SW 1271 (cell line): ENCODE data around the gene SP6.

Source experiments
- DNase-seq, 2 experiments: peaks; one replicate each; lab custom pipeline; 2025; lab: John Stamatoyannopoulos, UW

Gene SP6

GRCh38 chr17:47810901-47811635 is 39.9 kb downstream of the SP6 start:
- no peak for DNase-seq

- peak; percentile 52 to 81 for DNase-seq
Measured at GRCh38 chr17:47810200-47810821, 40.7 kb downstream of the SP6 start.

DNA sequence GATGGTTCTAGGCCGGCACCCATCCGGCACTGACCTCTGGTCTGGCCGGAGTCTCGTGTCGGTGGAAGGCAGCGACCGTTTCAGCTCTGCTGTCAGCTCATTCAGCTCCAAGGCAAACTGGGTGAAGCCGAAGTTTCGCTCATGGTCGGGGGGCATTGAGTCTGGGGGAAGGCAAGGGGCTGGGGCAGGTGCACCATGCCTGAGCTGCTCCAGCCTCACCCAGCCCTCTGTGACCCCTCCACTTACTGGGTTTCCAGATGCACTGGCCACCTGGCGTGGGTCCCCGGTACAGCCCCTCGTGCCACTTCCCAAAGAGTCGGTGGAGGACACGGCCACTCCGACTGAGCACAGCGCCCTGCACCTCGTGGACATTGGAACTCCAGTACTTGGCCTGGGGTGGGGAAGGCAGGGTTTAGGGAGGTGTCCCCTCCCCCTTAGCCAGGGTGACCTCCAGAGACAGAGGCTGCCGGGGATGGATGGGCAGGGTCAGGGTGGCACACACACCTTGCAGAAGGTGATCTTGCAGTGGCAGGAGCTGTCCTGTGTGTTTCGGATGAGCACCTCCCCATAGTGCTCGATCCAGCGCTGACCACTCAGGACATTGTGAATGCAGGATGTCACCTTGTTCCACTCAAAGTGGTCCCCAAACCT is 42.0 kb downstream of the SP6 start:
- no peak for DNase-seq

GRCh38 chr17:47808036-47808829 is 42.7 kb downstream of the SP6 start:
- DNase-seq = no peak

- DNase-seq = no peak
Measured at GRCh38 chr17:47807421-47807820, 43.5 kb downstream of the SP6 start.

DNA sequence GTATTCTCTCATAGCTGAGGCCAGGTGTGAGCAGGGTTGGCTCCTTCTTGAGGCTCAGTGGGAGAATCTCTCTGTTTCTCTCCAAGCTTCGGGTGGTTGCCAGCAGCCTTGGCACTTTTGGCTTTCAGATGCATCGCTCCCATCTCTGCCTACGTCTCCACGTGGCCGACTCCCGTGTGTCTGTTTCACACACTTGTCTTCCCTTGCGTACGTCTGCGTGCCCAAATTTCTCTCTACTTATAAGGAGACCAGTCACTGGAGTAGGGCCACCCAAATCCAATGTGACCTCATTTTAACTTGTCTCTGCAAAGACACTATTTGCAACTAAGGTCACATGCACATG is 44.1 kb downstream of the SP6 start:
- DNase-seq = no peak

DNA sequence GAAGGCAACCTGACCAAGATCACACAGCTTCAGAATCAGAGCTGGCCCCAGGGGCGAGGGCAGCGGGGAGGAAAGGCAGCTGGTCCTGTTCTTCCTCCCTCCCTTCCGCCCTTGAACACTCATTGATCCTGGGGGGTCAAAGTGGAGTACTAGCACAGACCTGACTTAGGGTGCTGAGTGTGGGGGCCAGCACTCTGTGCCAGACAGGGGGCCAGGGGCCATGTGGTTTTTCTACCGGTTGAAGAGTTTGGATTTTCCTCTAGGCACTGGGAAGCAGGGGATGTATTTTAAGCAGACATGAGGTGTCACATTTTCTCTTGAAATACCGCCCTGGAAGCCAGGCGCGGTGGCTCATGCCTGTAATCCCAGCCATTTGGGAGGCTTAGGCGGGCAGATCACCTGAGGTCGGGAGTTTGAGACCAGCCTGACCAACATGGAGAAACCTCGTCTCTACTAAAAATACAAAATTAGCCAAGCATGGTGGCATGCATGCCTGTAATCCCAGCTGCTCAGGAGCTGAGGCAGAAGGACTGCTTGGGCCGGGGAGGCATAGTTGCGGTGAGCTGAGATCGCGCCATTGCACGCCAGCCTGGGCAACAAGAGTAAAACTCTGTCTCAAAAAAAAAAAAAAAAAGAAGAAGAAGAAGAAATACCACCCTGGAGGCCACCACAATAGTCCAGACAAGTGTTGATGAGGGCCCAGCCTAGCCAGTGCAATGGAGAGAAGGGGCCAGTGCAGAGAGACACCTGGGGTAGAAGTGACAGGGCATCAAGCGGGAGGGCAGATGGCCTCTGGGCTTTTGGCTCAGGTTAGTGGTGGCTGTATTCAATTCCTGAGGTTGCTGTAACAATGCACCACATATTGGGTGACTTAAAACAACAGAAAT is 44.7 kb downstream of the SP6 start:
- no peak for DNase-seq

- DNase-seq = no peak
Measured at GRCh38 chr17:47804461-47804860, 46.5 kb downstream of the SP6 start.

- no peak for DNase-seq
Measured at GRCh38 chr17:47803751-47804150, 47.2 kb downstream of the SP6 start.

GRCh38 chr17:47803201-47803600 is 47.8 kb downstream of the SP6 start:
- DNase-seq = no peak

- peak in 1 of 2 experiments; percentile 43 for DNase-seq
Measured at GRCh38 chr17:47802341-47803022, 48.5 kb downstream of the SP6 start.

- DNase-seq = no peak
Measured at GRCh38 chr17:47801906-47802305, 49.1 kb downstream of the SP6 start.

DNA sequence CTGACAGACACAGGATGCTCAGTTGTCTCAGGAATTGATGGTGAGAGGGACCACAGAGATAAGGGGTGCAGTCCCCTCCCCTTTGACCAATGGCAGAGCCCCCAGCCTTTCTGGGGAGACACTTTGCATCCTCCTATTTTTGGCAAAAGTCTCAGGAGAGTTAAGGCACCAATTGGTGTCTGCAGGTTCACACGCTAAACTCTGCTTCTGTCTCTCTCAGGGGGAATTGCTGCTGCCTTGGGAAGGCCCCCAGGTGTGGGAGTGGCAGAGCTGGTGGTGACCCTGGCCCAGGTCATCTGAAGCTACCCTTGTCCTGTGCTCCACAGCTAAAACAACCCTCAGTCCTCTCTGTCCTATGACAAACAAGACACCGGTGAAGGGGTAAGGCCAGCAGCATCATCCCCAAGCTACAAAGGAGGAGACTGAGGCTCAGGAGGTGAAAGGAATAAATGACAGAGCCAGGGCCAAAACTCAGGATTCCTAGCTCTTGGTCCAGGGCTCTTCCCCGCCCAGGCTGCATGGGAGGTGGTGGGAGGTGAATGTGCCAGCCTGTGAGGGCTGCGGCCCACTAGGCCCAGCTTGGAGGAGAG is 49.7 kb downstream of the SP6 start:
- no peak for DNase-seq

DNA sequence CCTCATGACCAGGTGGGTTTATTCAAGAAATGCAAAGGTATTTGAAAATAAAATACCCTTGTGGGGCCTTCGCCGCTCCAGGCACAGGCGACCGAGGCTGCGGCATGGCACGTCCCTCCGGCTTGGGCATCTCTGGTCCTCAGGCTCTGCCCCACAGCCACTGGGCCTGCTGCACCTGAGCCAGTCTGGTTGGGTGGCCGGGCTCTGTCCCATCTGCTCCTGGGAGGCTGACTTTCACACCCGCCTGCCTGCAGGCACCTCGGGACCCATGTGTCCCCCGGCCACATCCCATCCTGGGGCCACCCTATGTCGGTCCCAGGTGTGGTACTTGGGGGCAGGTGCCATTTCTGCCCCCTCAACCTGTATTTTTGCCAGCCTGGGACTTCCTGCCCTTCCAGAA is 50.3 kb downstream of the SP6 start:
- no peak for DNase-seq

- DNase-seq = no peak
Measured at GRCh38 chr17:47797797-47798196, 53.2 kb downstream of the SP6 start.
